ENCODE results near the gene STK32C.
"Not testable (repeated sequence)": the region's sequence is repeated elsewhere in the genome, so short reads cannot be mapped to it uniquely, and the experiment has no call there.

The STK32C gene

GRCh38 chr10:132331601-132332432, 24.1 kb upstream of the STK32C start, which contains the start of gene LRRC27:
LRRC27 (plus strand) TSS chr10:132332193; CDS start chr10:132333525, 1,332 bp downstream.
- no peaks in the 10 kb centered on the region for H3K27me3 Mint-ChIP-seq
- H3K4me1 Mint-ChIP-seq (ENCODE audit: low read depth), result peaks cover 85% of the 10 kb centered on the region
- peaks cover 31% of the 10 kb centered on the region for H3K36me3 Mint-ChIP-seq (ENCODE audit: low read depth)
- H3K27ac Mint-ChIP-seq, result peak within 1 kb of the TSS; percentile 87
- peak within 1 kb of the TSS; percentile 95 for H3K4me3 Mint-ChIP-seq
- H3K9me3 Mint-ChIP-seq, result no peaks in the 10 kb centered on the region

GRCh38 chr10:132330486-132330833, 22.7 kb upstream of the STK32C start:
- peaks cover 43% of the 10 kb centered on the region for H3K36me3 Mint-ChIP-seq (ENCODE audit: low read depth)
- no peaks in the 10 kb centered on the region for H3K27me3 Mint-ChIP-seq

GRCh38 chr10:132329565-132330485, 22.1 kb upstream of the STK32C start:
- Mint-ChIP-seq H3K4me3 (peak overlapping the region; percentile 95), H3K27ac (peak overlapping the region; percentile 87), H3K9me3 (peaks cover 5% of the 10 kb centered on the region), H3K36me3 (ENCODE audit: low read depth) (peaks cover 47% of the 10 kb centered on the region), H3K4me1 (ENCODE audit: low read depth) (peaks cover 84% of the 10 kb centered on the region), H3K27me3 (no peaks in the 10 kb centered on the region)

More at GRCh38 chr10:132330486-132330833, 22.7 kb upstream of the STK32C start:
- Mint-ChIP-seq H3K27ac (peak overlapping the region; percentile 87), H3K4me3 (peak overlapping the region; percentile 95), H3K9me3 (peaks cover 5% of the 10 kb centered on the region), H3K4me1 (ENCODE audit: low read depth) (peaks cover 83% of the 10 kb centered on the region)

- peaks cover 55% of the 10 kb centered on the region for H3K36me3 Mint-ChIP-seq (ENCODE audit: low read depth)
- no peaks in the 10 kb centered on the region for H3K27me3 Mint-ChIP-seq
- H3K27ac Mint-ChIP-seq, result peak overlapping the region; percentile 43
- H3K9me3 Mint-ChIP-seq, result peaks cover 5% of the 10 kb centered on the region
- peaks cover 77% of the 10 kb centered on the region for H3K4me1 Mint-ChIP-seq (ENCODE audit: low read depth)
- peak overlapping the region; percentile 95 for H3K4me3 Mint-ChIP-seq
Measured at GRCh38 chr10:132328738-132329137, 21.0 kb upstream of the STK32C start.

- H3K27me3 Mint-ChIP-seq, result no peaks in the 10 kb centered on the region
- peaks cover 55% of the 10 kb centered on the region for H3K36me3 Mint-ChIP-seq (ENCODE audit: low read depth)
- peaks cover 5% of the 10 kb centered on the region for H3K9me3 Mint-ChIP-seq
- peak overlapping the region; percentile 51 for H3K4me3 Mint-ChIP-seq
- peak overlapping the region; percentile 52 for H3K27ac Mint-ChIP-seq
- H3K4me1 Mint-ChIP-seq (ENCODE audit: low read depth), result peaks cover 71% of the 10 kb centered on the region
Measured at GRCh38 chr10:132328106-132328505, 20.4 kb upstream of the STK32C start.

- Mint-ChIP-seq H3K27ac (peak overlapping the region; percentile 80), H3K27me3 (no peaks in the 10 kb centered on the region), H3K9me3 (peaks cover 5% of the 10 kb centered on the region), H3K4me3 (peak overlapping the region; percentile 53), H3K4me1 (ENCODE audit: low read depth) (peaks cover 62% of the 10 kb centered on the region), H3K36me3 (ENCODE audit: low read depth) (peaks cover 55% of the 10 kb centered on the region)
Measured at GRCh38 chr10:132326925-132327324, 19.2 kb upstream of the STK32C start.

GRCh38 chr10:132326344-132326889, 18.7 kb upstream of the STK32C start:
- peaks cover 55% of the 10 kb centered on the region for H3K36me3 Mint-ChIP-seq (ENCODE audit: low read depth)
- peaks cover 5% of the 10 kb centered on the region for H3K9me3 Mint-ChIP-seq
- H3K4me1 Mint-ChIP-seq (ENCODE audit: low read depth), result peaks cover 58% of the 10 kb centered on the region
- H3K4me3 Mint-ChIP-seq, result no peak overlapping the region
- H3K27me3 Mint-ChIP-seq, result no peaks in the 10 kb centered on the region
- peak overlapping the region; percentile 80 for H3K27ac Mint-ChIP-seq

GRCh38 chr10:132324186-132324585, 16.4 kb upstream of the STK32C start:
- Mint-ChIP-seq H3K9me3 (peaks cover 5% of the 10 kb centered on the region), H3K27ac (no peak overlapping the region), H3K4me3 (no peak overlapping the region), H3K27me3 (no peaks in the 10 kb centered on the region), H3K36me3 (ENCODE audit: low read depth) (peaks cover 43% of the 10 kb centered on the region), H3K4me1 (ENCODE audit: low read depth) (peaks cover 55% of the 10 kb centered on the region)

- Mint-ChIP-seq H3K4me3 (no peak overlapping the region), H3K9me3 (peaks cover 5% of the 10 kb centered on the region), H3K27me3 (no peaks in the 10 kb centered on the region), H3K27ac (no peak overlapping the region), H3K36me3 (ENCODE audit: low read depth) (peaks cover 30% of the 10 kb centered on the region), H3K4me1 (ENCODE audit: low read depth) (peaks cover 40% of the 10 kb centered on the region)
Measured at GRCh38 chr10:132322586-132323048, 14.9 kb upstream of the STK32C start.

- peaks cover 23% of the 10 kb centered on the region for H3K36me3 Mint-ChIP-seq (ENCODE audit: low read depth)
- peaks cover 31% of the 10 kb centered on the region for H3K4me1 Mint-ChIP-seq (ENCODE audit: low read depth)
- no peak overlapping the region for H3K4me3 Mint-ChIP-seq
- H3K27ac Mint-ChIP-seq, result no peak overlapping the region
- peaks cover 5% of the 10 kb centered on the region for H3K9me3 Mint-ChIP-seq
- no peaks in the 10 kb centered on the region for H3K27me3 Mint-ChIP-seq
Measured at GRCh38 chr10:132321726-132322125, 14.0 kb upstream of the STK32C start.

GRCh38 chr10:132320654-132321469, 13.1 kb upstream of the STK32C start:
- Mint-ChIP-seq H3K36me3 (ENCODE audit: low read depth) (peaks cover 14% of the 10 kb centered on the region), H3K27me3 (no peaks in the 10 kb centered on the region), H3K9me3 (peaks cover under 1% of the 10 kb centered on the region), H3K27ac (no peak overlapping the region), H3K4me3 (no peak overlapping the region), H3K4me1 (ENCODE audit: low read depth) (peaks cover 22% of the 10 kb centered on the region)

- peaks cover 10% of the 10 kb centered on the region for H3K36me3 Mint-ChIP-seq (ENCODE audit: low read depth)
Measured at GRCh38 chr10:132319853-132320653, 12.3 kb upstream of the STK32C start.

GRCh38 chr10:132317477-132317876, 9.7 kb upstream of the STK32C start:
- H3K27me3 Mint-ChIP-seq; H3K9me3 Mint-ChIP-seq; H3K4me3 Mint-ChIP-seq; H3K36me3 Mint-ChIP-seq (ENCODE audit: low read depth); H3K27ac Mint-ChIP-seq: not testable (repeated sequence)
- H3K4me1 Mint-ChIP-seq (ENCODE audit: low read depth), result peaks cover 14% of the 10 kb centered on the region

More at GRCh38 chr10:132319853-132320653, 12.3 kb upstream of the STK32C start:
- Mint-ChIP-seq H3K27me3 (no peaks in the 10 kb centered on the region), H3K27ac (no peak overlapping the region), H3K4me1 (ENCODE audit: low read depth) (peaks cover 21% of the 10 kb centered on the region), H3K9me3 (no peaks in the 10 kb centered on the region), H3K4me3 (no peak overlapping the region)
